SU-DHL-6 (cell line): ENCODE data around the gene PASK.

Experiments
- H2AFZ ChIP-seq: fragments of 200-600 bp; sonication (generic); 2 replicates; pipeline ENCODE4 v1.6.1; 2014; ENCODE audit warnings: low read depth, mild to moderate bottlenecking, moderate library complexity, mixed read lengths, antibody characterized with exemption, low read length; ENCODE audit not compliant: severe bottlenecking
- H3F3A ChIP-seq: fragments of 200-600 bp; shearing (Covaris generic); 2 replicates; pipeline ENCODE4 v1.6.0; 2016; ENCODE audit warnings: antibody characterized with exemption, mild to moderate bottlenecking; ENCODE audit not compliant: insufficient read depth
- H3K27ac ChIP-seq: fragments of 200-600 bp; sonication (generic); 2 replicates; pipeline ENCODE4 v1.5.1; 2016; ENCODE audit warnings: low read depth, mild to moderate bottlenecking, low read length, moderate library complexity, mixed read lengths
- H3K27me3 ChIP-seq: fragments of 200-600 bp; sonication (generic), shearing (Covaris generic); 2 replicates; pipeline ENCODE4 v1.6.0; 2014; ENCODE audit warnings: mild to moderate bottlenecking, low read length
- H3K36me3 ChIP-seq: fragments of 200-600 bp; sonication (generic); 2 replicates; pipeline ENCODE4 v1.6.1; 2014; ENCODE audit warnings: mild to moderate bottlenecking, low read length, mixed read lengths
- H3K4me2 ChIP-seq: fragments of 300-600, 200-600 bp; shearing (Covaris generic), sonication (generic); 2 replicates; pipeline ENCODE4 v1.6.0; 2014; ENCODE audit warnings: low read length, low read depth, mild to moderate bottlenecking; ENCODE audit not compliant: poor library complexity, severe bottlenecking
- H3K4me3 ChIP-seq: fragments of 200-600 bp; sonication (generic); 2 replicates; pipeline ENCODE4 v1.5.1; 2014; ENCODE audit warnings: antibody characterized with exemption, low read length, mild to moderate bottlenecking, mixed read lengths; ENCODE audit not compliant: insufficient read depth, poor library complexity, severe bottlenecking
- H3K79me2 ChIP-seq: fragments of 200-600 bp; sonication (generic); 2 replicates; pipeline ENCODE4 v1.6.1; 2014; ENCODE audit warnings: mild to moderate bottlenecking, low read length, moderate library complexity; ENCODE audit not compliant: insufficient read depth
- H3K9ac ChIP-seq: fragments of 200-600 bp; sonication (generic); 2 replicates; pipeline ENCODE4 v1.7.0; 2014; ENCODE audit warnings: mild to moderate bottlenecking, low read length
- H3K9me2 ChIP-seq: fragments of 200-600 bp; sonication (generic); replicated peaks from 2 replicates; pipeline ENCODE4 v1.6.1; 2014; ENCODE audit warnings: low read length; ENCODE audit not compliant: insufficient read depth
- H3K9me3 ChIP-seq: fragments of 200-600 bp; sonication (generic); 2 replicates; pipeline ENCODE4 v1.6.1; 2014; ENCODE audit warnings: low read length, mixed read lengths; ENCODE audit not compliant: insufficient read depth
- H4K20me1 ChIP-seq: fragments of 200-600 bp; sonication (generic); 2 replicates; pipeline ENCODE4 v1.6.1; 2014; ENCODE audit warnings: low read depth, mild to moderate bottlenecking, antibody characterized with exemption, low read length, moderate library complexity, mixed read lengths
- CTCF ChIP-seq: fragments of 200-600 bp; sonication (generic); IDR thresholded peaks from one replicate; pipeline ENCODE4 v1.5.1; 2017; ENCODE audit warnings: antibody characterized with exemption, mild to moderate bottlenecking, low read length, moderate library complexity; ENCODE audit not compliant: insufficient read depth, poor library complexity, severe bottlenecking
- EZH2phosphoT487 ChIP-seq: fragments of 200-600 bp; sonication (generic), shearing (Covaris generic); conservative IDR thresholded peaks from 2 replicates; pipeline ENCODE4 v1.6.1; 2018; ENCODE audit warnings: mild to moderate bottlenecking, antibody characterized with exemption, low read length, moderate library complexity, mixed read lengths

The PASK gene

GRCh38 chr2:241065355-241065803 lies 83.9 kb downstream of the PASK start:
- no peak for TF ChIP-seq CTCF
- no peak for TF ChIP-seq EZH2phosphoT487
- H3K4me2 ChIP-seq, result no peak overlapping the region
- H3K4me3 ChIP-seq, result no peak overlapping the region
- no peaks in the 10 kb centered on the region for H3K9me2 ChIP-seq
- no peaks in the 10 kb centered on the region for H3F3A ChIP-seq
- no peaks in the 10 kb centered on the region for H4K20me1 ChIP-seq
- H3K9ac ChIP-seq, result no peak overlapping the region
- no peaks in the 10 kb centered on the region for H3K27me3 ChIP-seq
- no peaks in the 10 kb centered on the region for H3K79me2 ChIP-seq
- H2AFZ ChIP-seq, result no peak overlapping the region
- no peaks in the 10 kb centered on the region for H3K9me3 ChIP-seq
- H3K36me3 ChIP-seq, result no peaks in the 10 kb centered on the region
- no peak overlapping the region for H3K27ac ChIP-seq

- Histone ChIP-seq H3K4me2 (no peak overlapping the region), H2AFZ (no peak overlapping the region), H3F3A (no peaks in the 10 kb centered on the region), H3K9me2 (no peaks in the 10 kb centered on the region), H3K9ac (no peak overlapping the region), H3K27ac (no peak overlapping the region), H4K20me1 (no peaks in the 10 kb centered on the region), H3K9me3 (no peaks in the 10 kb centered on the region), H3K79me2 (no peaks in the 10 kb centered on the region), H3K27me3 (no peaks in the 10 kb centered on the region), H3K4me3 (no peak overlapping the region), H3K36me3 (no peaks in the 10 kb centered on the region)
- no peak for TF ChIP-seq EZH2phosphoT487
- TF ChIP-seq CTCF, result no peak
Measured at GRCh38 chr2:241064802-241065354, 84.4 kb downstream of the PASK start.

GRCh38 chr2:241064008-241064801 lies 85.1 kb downstream of the PASK start:
- no peak overlapping the region for H3K9ac ChIP-seq
- no peaks in the 10 kb centered on the region for H3K36me3 ChIP-seq
- H3K4me2 ChIP-seq, result no peak overlapping the region
- H2AFZ ChIP-seq, result no peak overlapping the region
- TF ChIP-seq EZH2phosphoT487, result no peak
- TF ChIP-seq CTCF, result no peak
- no peaks in the 10 kb centered on the region for H3K27me3 ChIP-seq
- H4K20me1 ChIP-seq, result no peaks in the 10 kb centered on the region
- H3K9me3 ChIP-seq, result no peaks in the 10 kb centered on the region
- H3K27ac ChIP-seq, result no peak overlapping the region
- no peaks in the 10 kb centered on the region for H3F3A ChIP-seq
- H3K79me2 ChIP-seq, result no peaks in the 10 kb centered on the region
- no peak overlapping the region for H3K4me3 ChIP-seq
- H3K9me2 ChIP-seq, result no peaks in the 10 kb centered on the region
